GM21381 (cell line): ENCODE data around the gene GNG7.
"Not testable (repeated sequence)": the region's sequence is repeated elsewhere in the genome, so short reads cannot be mapped to it uniquely, and the experiment has no call there.

Source experiments
- ATAC-seq: cut with Tn5 transposase; IDR thresholded peaks from one replicate; pipeline ENCODE4 v1.9.1; 2021; ENCODE audit warnings: mild to moderate bottlenecking, moderate library complexity; ENCODE audit not compliant: unreplicated experiment

Gene GNG7

GRCh38 chr19:2493448-2493847 lies 209.0 kb downstream of the GNG7 start:
- not testable (repeated sequence) for ATAC-seq

GRCh38 chr19:2492870-2493269 lies 209.6 kb downstream of the GNG7 start:
- ATAC-seq, result no peak

GRCh38 chr19:2491130-2491801 lies 211.2 kb downstream of the GNG7 start:
- no peak for ATAC-seq

- ATAC-seq, result no peak
Measured at GRCh38 chr19:2490659-2491058, 211.8 kb downstream of the GNG7 start.

- ATAC-seq, result no peak
Measured at GRCh38 chr19:2488942-2489731, 213.4 kb downstream of the GNG7 start.

- ATAC-seq, result no peak
Measured at GRCh38 chr19:2488405-2488941, 214.0 kb downstream of the GNG7 start.

- ATAC-seq, result no peak
Measured at GRCh38 chr19:2487842-2488241, 214.7 kb downstream of the GNG7 start.

GRCh38 chr19:2487090-2487489 lies 215.4 kb downstream of the GNG7 start:
- no peak for ATAC-seq

- no peak for ATAC-seq
Measured at GRCh38 chr19:2485428-2485827, 217.1 kb downstream of the GNG7 start.

- ATAC-seq, result no peak
Measured at GRCh38 chr19:2484178-2484937, 218.1 kb downstream of the GNG7 start.

- ATAC-seq, result no peak
Measured at GRCh38 chr19:2483484-2484151, 218.9 kb downstream of the GNG7 start.

GRCh38 chr19:2483084-2483483 lies 219.4 kb downstream of the GNG7 start:
- ATAC-seq, result no peak

GRCh38 chr19:2482354-2483038 lies 220.0 kb downstream of the GNG7 start:
- no peak for ATAC-seq

GRCh38 chr19:2481466-2481865 lies 221.0 kb downstream of the GNG7 start:
- ATAC-seq, result no peak

GRCh38 chr19:2479556-2480194 lies 222.8 kb downstream of the GNG7 start:
- no peak for ATAC-seq

GRCh38 chr19:2478756-2479555 lies 223.5 kb downstream of the GNG7 start:
- ATAC-seq, result no peak

- no peak for ATAC-seq
Measured at GRCh38 chr19:2478278-2478755, 224.2 kb downstream of the GNG7 start.

GRCh38 chr19:2477732-2478191 lies 224.7 kb downstream of the GNG7 start:
- no peak for ATAC-seq
